ENCODE measurements around the gene CCL7.
"Not testable (repeated sequence)": the region's sequence is repeated elsewhere in the genome, so short reads cannot be mapped to it uniquely, and the experiment has no call there.

The CCL7 gene

GRCh38 chr17:34269969-34270368 is at the start of gene CCL7:
Gene CCL7 (plus strand): TSS chr17:34270221. CDS start chr17:34270291, 70 bp downstream.
- DNase-seq (ENCODE audit: low spot score): no peak

- DNase-seq (ENCODE audit: low spot score): no peak
Observed at GRCh38 chr17:34220752-34221395, 49.1 kb upstream of the CCL7 start.

DNA sequence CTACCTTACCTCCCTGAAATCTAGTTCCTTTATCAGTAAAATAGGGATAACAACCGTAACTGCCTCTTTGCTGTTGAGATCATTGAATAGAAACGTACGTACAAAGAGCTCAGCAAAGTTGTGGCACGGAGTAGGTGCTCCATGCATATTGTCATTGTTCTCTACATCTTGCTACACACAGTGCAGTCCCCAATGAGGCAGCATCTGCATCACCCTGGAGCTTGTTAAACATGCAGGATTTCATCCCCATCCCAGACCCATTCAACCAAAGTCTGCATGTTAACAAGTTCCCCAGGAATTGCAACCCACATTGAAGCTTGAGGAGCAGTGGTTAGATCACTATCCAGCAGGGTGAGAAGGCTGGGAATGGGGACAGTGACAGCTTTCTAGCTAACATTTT is 48.6 kb upstream of the CCL7 start:
- no peak for DNase-seq (ENCODE audit: low spot score)

DNA sequence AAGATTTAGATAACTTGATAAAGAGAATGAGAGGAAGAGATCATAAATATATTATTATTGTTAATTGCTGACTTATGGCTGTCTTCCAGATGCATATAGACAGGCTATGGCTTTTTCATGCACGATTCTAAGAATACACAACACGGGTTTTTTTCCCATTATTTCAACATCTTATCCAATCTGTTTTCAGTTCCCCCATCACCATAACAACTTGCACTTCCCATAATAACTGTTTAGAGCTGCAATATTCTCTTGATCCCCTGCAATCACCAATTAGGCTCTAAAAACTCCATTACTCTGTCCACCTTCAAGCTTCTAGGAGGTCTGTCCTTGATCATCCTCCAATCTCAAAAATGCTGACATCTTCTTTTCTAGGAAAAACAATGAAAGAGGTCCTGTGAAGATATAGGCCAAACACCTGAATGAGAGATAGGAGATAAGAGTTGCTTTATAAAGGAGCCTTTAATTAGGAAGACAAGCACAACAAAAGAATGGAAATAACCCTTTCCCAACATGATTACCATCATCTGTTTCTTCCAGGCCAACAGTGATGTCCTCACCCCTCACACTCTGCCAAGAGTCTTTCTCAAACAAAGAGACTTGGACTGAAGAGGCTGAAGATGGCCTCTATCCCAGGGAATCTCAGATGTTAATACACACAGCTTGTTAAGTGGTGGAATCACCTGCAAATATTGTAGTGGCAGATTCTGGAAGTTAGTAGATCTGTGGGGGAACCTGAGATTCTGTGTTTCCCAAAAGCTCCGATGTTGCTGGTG is 47.1 kb upstream of the CCL7 start:
- no peak for DNase-seq (ENCODE audit: low spot score)

DNA sequence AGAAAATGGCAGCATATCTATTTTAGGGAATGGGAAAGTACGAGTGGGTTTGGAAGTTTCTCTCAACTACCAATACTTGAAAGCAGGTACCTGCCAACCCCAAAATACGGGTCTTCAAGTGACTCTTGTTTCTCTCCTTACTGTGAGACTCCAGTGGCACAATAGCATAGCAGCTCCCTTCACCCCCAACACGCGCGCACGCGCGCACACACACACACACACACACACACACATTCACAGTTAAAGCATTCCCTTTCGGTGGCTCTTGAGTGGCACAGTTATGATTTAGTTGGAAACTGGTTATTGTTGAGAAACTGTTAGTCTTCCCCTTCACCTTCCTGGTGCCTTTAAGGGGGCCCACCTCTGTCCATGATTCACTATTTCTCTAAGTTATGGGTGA is 45.0 kb upstream of the CCL7 start:
- DNase-seq (ENCODE audit: low spot score): no peak

GRCh38 chr17:34226011-34226743 is 43.8 kb upstream of the CCL7 start:
- DNase-seq (ENCODE audit: low spot score): no peak

- DNase-seq (ENCODE audit: low spot score): no peak
Observed at GRCh38 chr17:34226744-34227034, 43.3 kb upstream of the CCL7 start.

DNA sequence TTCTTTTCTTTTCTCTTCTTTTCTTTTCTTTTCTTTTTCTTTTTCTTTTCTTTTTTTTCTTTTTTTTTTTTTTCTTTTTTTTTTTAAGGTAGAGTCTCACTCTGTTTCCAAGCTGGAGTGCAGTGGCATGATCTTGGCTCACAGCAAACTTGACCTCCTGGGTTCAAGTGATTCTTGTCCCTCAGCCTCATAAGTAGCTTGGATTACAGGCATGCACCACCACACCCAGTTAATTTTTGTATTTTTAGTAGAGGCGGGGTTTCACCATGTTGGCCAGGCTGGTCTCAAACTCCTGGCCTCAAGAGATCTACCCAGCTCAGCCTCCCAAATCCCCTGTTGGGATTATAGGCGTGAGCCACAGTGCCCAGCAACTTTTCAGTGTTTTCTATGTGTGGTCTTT is 42.7 kb upstream of the CCL7 start:
- not testable (repeated sequence) for DNase-seq (ENCODE audit: low spot score)

DNA sequence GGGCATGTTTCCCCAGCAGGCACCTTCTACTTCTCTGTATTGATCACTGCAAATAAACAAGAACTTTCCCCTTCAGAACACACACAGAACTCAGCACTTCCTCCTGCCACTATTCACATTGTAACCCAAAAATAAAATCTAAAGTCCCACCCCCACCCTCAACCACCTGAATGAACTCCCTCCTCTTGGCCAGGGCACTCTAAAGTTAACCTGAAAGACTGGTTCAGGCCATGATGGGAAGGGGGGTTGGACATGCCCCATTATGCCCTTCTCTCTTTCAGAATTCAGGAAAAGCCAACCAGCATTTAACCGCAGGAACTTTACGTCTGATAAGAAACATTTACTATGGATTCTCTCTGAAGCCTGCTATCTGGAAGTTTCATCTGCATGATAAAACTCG is 42.3 kb upstream of the CCL7 start:
- DNase-seq (ENCODE audit: low spot score): no peak

- DNase-seq (ENCODE audit: low spot score): no peak
Observed at GRCh38 chr17:34228781-34229180, 41.2 kb upstream of the CCL7 start.

DNA sequence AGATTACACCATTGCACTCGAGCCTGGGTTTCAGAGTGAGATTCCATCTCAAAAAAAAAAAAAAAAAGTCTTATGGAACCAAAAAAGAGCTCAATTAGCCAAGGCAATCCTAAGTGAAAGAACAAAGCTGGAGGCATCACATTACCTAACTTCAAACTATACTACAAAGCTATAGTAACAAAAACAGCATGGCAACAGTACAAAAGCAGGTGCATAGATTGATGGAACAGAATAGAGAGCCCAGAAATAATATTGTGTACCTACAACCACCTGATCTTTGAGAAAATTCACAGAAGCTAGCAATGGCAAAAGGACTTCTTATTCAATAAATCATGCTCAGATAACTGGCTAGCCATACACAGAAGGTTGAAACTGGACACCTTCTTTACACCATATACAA is 39.7 kb upstream of the CCL7 start:
- DNase-seq (ENCODE audit: low spot score): no peak

DNA sequence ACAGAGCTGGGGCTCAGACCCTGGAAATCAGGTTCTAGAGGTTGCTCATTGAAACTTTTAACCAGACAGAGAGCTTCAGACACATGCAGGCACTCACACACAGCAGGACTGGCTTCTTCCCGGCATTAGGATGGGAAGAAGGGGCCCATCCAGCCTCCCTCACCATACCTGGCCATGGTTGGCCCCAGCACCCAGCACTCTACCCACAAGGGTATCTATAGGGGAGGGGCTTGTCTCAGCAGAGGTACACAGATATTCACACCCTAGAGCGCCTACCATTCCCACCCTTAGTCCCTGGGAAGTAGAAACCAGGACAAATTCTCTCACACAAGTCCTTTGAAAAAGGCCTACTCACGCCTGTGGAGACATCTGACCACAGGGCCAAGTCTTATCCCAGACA is 35.4 kb upstream of the CCL7 start:
- no peak for DNase-seq (ENCODE audit: low spot score)

DNA sequence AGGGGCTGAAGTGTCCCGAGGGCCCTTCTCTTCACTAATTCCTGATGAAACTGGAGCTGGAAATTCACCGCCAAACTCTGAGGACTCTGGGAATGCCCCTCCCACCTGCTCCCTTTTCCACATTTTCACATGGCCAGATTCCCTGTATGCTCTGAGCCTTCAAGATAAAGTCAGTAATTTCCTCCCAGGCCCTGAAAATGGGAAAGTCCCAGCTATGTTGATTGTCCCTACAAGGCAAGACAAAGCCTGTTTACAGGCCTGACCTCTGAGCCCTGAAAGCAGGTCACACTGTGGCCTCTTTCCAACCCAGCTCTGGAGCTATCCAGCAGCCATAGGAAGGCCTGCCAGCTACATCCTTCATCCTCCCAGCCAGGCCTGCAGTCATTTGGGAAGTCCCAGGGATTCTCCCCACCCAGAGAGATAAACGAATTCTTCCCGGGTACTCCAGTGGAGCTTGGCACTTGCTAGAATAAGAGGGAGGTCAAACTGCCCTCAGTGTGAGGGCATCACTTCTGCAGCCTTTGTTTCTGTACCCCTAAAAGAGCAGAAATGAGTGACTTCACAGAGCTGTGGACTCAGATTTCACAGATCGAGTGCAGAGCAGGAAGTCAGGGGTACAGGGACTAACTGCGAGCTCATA is 34.5 kb upstream of the CCL7 start:
- DNase-seq (ENCODE audit: low spot score): no peak

DNA sequence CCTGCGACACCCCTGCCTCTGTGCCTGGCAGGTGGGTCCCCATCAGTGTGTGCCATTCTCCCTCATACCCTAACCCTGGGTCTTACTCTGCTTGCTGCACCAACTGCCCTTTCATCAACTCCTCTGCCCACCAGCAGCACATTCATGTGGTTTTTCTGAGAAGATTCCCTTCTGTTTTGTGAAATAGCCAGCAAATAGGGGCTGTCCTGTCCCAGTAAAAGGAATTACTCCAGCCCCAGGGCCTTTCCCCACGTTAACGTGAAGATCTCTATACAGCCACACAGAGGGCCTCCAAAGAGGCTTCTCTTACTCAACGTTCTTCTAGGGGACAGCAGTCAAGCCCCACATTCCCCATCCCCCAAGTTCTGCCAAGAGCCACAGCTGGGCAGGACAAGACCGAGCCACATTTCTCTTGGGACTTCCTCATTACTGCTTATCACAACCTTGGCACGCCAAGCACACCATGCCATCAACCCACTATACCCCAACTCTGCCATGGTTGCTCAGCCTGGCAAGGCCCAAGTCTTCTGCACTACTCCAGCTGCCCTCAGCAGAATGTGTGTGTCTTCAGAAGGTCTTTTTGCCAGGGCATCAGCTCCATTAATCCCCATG is 33.6 kb upstream of the CCL7 start:
- DNase-seq (ENCODE audit: low spot score): no peak

- DNase-seq (ENCODE audit: low spot score): no peak
Observed at GRCh38 chr17:34237458-34237857, 32.6 kb upstream of the CCL7 start.

DNA sequence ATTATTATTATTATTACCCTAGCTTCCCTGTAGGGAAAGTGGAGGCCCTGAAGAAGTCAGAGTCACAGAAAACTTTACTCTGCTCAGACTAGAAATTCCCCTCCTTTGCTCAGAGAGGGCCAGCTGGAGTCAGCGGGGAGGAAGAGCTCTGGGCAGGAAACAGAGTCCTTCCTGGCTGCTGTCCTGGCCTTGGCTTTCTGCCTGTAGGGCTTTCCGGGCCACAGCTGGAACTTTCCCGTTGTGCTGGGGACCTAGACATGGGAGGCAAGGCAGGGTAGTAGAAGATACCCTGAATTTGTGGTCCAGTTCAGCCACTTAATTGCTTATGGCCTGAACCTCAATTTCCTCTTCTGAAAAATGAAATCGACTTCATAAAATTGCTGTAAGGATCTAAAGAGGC is 29.0 kb upstream of the CCL7 start:
- no peak for DNase-seq (ENCODE audit: low spot score)

GRCh38 chr17:34242587-34243363 is 27.2 kb upstream of the CCL7 start:
- no peak for DNase-seq (ENCODE audit: low spot score)

DNA sequence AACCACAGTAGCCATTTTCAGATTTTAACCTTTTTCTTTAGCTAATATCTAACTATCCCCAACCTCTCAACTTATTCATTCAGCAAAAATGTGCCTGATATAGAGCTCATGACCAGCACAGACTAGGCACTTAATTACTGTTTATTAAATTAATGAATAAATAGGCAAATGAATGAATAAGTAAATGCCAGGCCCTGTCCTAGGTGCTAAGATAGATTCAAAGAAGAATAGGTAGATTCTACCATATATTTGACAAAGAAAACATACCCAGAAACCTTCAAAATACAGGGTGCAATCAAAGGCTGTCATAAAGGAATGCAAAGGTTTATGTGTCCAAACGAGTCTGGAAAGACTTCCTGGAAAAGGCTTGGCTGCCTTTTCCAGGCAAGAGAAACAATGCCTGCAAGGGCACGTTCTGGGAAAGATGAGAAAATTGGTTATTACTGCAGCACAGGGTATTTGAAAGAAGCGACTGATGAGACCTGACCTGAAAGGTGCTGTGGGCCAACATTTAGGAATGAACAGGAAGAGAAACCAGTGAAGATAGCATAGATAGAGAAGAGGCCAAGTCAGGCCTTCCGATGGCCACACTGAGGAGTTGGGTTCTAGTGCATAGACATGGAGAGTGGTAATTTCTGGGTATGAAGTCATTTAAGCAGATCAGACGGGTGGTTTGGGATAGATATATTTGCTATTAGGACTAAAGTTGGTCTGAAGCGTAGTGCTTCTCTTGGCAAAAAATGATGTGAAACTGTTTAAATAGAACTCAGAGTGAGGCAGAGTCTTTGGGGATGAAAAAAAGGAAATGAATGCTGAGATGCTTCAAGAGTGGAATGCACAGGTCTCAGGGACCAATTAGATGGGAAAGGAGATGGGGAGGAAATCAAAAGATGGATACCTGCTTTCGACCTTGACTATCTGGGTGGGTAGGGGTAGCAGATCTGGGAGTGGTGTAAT is 26.4 kb upstream of the CCL7 start:
- no peak for DNase-seq (ENCODE audit: low spot score)

DNA sequence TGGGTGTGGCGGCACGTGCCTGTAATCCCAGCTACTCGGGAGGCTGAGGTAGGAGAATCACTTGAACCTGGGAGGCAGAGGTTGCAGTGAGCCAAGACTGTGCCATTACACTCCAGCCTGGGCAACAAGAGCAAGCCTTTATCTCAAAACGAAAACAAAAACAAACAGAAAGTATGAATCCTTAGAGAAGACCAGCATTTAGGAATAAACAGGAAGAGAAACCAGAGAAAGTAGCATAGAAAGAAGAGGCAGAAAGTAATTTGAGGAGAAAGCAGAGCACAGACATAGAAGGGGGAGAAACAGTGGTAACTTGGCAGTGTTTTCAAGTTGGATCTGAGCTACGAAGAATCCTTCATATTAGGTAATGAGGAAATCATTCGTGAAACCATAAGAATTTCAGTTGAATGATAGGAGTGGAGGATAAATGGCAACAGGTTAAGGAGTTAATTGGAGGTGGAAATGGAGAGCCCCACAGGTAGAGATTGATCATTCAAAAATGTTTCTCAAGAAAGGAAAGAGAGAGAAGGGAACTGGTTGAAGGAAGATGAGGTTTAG is 24.6 kb upstream of the CCL7 start:
- DNase-seq (ENCODE audit: low spot score): no peak

GRCh38 chr17:34246446-34246845 is 23.6 kb upstream of the CCL7 start:
- DNase-seq (ENCODE audit: low spot score): no peak

All from ecto neural progenitor cell (in vitro differentiated cells).